ENCODE results near the gene RPLP2.

The RPLP2 gene

GRCh38 chr11:774873-775592 is 34.7 kb upstream of the RPLP2 start:
- no peak overlapping the region for H3K4me3 ChIP-seq (ENCODE audit: low read depth, low read length)
- no peak for TF ChIP-seq CTCF (IDR thresholded peaks at IDR 0.05; ENCODE audit: borderline replicate concordance, insufficient read depth, low read depth, low read length)

- TF ChIP-seq CTCF (IDR thresholded peaks at IDR 0.05; ENCODE audit: borderline replicate concordance, insufficient read depth, low read depth, low read length) = no peak
- H3K4me3 ChIP-seq (ENCODE audit: low read depth, low read length) = peak overlapping the region; percentile 83
Observed at GRCh38 chr11:776263-776560, 33.6 kb upstream of the RPLP2 start.

- peak overlapping the region; percentile 83 for H3K4me3 ChIP-seq (ENCODE audit: low read depth, low read length)
- TF ChIP-seq CTCF (IDR thresholded peaks at IDR 0.05; ENCODE audit: borderline replicate concordance, insufficient read depth, low read depth, low read length) = 0 out of 2 replicates have a peak, but pooled peaks have one; percentile 6
Observed at GRCh38 chr11:776561-777287, 33.0 kb upstream of the RPLP2 start.

DNA sequence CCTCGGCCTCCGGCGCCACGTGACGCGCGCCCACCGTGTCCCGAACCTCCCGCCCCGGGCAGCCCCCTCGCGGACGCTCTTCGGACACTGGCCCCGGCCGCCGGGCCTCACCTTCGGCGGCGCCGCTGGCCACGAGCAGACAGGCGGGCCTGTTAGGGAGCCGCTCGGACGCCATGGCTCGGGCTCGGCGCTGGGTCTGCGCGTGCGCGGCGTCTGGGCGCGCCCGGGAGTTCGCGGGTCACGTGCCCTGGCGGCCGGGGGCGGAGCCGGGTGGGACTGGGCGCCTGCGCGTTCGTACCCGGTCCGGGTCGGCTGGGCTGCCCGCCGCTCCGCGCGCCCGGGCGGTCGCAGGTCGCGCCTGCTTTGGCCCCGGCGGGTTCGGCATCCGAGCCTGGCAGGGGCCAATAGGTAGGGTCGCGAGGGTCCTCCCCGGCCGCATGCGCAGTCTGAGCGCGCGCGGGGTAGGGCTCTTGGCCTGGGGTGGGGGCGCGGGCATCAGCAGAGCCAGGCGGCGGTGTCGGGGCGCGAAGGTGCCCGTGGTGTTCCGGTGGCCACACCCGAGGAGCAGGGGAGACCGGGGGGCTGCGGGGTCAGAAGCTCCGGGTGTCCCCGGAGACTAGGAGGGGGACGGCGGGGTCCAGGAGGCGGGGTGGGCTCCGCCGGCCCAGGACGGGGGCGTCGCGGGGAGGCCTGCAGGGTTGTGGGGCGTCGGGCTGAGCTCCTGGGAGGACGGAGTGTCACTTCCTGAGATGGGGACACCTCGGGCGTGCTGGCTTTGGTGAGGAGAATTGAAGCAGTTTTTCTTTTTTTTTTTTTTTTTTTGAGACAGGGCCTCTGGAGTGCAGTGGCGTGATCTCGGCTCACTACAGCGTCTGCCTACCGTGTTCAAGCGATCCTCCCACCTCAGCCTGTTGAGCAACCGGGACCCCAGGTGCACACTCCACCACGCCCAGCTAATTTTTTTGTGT is 32.2 kb upstream of the RPLP2 start, which contains the start of gene GATD1:
TSS of gene GATD1 (minus strand) at position 200 of the 968 bp plus-strand sequence. CDS start at position 175, 25 bp downstream.
- H3K4me3 ChIP-seq (ENCODE audit: low read depth, low read length) = peak within 1 kb of the TSS; percentile 83
- no peak for TF ChIP-seq CTCF (IDR thresholded peaks at IDR 0.05; ENCODE audit: borderline replicate concordance, insufficient read depth, low read depth, low read length)

- H3K4me3 ChIP-seq (ENCODE audit: low read depth, low read length) = no peak overlapping the region
- TF ChIP-seq CTCF (IDR thresholded peaks at IDR 0.05; ENCODE audit: borderline replicate concordance, insufficient read depth, low read depth, low read length) = no peak
Observed at GRCh38 chr11:778976-779954, 30.5 kb upstream of the RPLP2 start.

DNA sequence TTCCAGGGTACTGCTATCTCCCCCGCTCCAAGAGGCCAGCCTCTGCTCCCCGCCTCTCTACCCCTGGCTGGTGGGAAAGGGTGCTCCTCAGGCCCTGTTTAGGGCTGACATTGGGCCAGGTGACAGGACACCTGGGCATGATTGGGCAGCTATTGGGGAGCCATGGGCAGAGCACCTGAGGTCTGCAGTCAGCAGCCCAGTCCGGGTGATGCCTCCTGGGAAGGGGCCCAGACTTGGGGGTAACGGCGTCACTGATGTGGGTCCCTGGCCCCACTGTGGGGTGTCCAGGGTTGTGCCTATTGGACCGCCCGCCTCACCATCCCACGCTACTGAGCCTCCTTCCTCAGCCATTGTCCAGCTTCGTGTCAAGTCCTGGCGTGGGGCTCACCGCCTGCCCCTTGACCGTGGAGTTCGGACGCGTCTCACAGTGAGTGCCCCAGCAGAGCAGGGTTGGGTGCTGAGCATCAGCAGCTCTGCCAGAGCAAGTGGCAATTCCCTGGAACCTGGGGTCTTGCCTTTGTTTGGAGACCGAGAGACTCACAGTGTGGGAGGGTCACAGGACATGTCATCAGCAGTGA is 29.7 kb upstream of the RPLP2 start:
- no peak overlapping the region for H3K4me3 ChIP-seq (ENCODE audit: low read depth, low read length)
- TF ChIP-seq CTCF (IDR thresholded peaks at IDR 0.05; ENCODE audit: borderline replicate concordance, insufficient read depth, low read depth, low read length) = no peak
